ENCODE results near the gene ANKLE1. TPM values are rescaled to one million over a fixed set of nuclear protein-coding genes. Genes with fewer than 3 reads are reported as not detected.

The ANKLE1 gene
- total and polyA plus RNA-seq, 10 of the 15 experiments (the other 5 are each of a cell fraction or from before 2014, with no cell fraction given), result 2.2 to 17.9 (median 10.9) TPM

DNA sequence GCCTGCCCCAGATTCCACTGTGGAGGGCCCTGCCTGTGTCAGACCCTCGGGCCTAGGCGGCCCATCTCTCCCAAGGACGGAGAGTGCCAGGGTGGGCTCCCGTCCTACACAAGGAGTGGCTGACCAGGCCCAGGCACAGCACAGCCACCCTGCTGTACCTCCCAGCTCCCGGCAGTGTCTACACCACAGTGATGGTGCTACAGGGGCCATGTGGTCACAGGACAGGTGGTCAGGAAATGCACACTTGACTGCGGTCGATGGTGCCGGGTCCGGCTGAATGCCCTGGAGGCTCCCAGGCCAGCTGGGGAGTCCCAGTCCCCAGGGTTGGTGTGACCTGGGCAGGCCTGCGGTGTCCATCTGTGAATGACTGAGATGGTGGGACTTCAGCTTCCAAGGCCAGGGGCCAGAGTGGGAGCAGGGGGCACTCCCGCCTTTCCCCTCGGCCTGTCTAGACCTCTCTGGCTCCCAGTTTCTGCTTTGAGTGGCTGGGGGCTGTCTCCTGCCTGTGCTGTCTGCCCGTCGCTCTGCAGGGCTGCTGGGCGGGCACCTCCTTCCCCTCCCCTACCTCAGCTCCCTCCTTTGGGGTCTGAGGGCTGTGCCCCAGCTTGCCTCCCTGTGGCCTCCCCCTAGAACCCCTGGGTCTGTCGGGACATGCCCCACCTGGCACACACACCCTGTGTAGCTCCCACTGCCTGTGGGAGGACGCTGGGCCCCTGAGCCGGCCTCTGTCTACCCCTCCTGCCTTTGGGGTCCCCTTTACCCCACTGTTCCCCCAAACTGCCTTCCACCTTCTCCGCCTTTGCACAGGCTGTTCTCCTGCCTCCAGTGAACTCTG is 40.2 kb downstream of the ANKLE1 start:
- Histone ChIP-seq H3K27me3 (replicated peaks in 1 of 2; ENCODE audit: control insufficient read depth in 2 of 2, insufficient read depth in 2 of 2, low read length in 1 of 2) (no peaks in the 10 kb centered on the region), H3K36me3 (ENCODE audit: control insufficient read depth in 2 of 2, insufficient read depth in 2 of 2, low read length in 1 of 2) (peaks cover 5 to 12% of the 10 kb centered on the region in 2 experiments; a peak in 3 of 4 replicates), H3K27ac (ENCODE audit: control insufficient read depth, insufficient read depth) (no peak overlapping the region), H4K20me1 (ENCODE audit: control insufficient read depth, insufficient read depth) (no peaks in the 10 kb centered on the region), H3K9ac (ENCODE audit: control insufficient read depth, insufficient read depth, low read length) (no peak overlapping the region), H3K4me2 (ENCODE audit: control insufficient read depth, insufficient read depth) (no peak overlapping the region), H2AFZ (ENCODE audit: control insufficient read depth, low read depth, low read length) (no peak overlapping the region), H3K9me3 (replicated peaks; ENCODE audit: control insufficient read depth, insufficient read depth, low read length) (no peaks in the 10 kb centered on the region), H3K79me2 (ENCODE audit: control insufficient read depth, insufficient read depth, low read length) (no peaks in the 10 kb centered on the region), H3K4me1 (ENCODE audit: control insufficient read depth, insufficient read depth, low read length) (no peaks in the 10 kb centered on the region), H3K4me3 (no peak overlapping the region)
- DNase-seq (ENCODE audit: low read depth, low spot score), result no peak
- no TSS peak for BruUV-seq (replicated peaks)
- TF ChIP-seq POLR2A (IDR thresholded peaks at IDR 0.05; ENCODE audit: low read depth, low read length) (peak; percentile 69; the same call in 1 of the 2 replicates), EGR1 (IDR thresholded peaks at IDR 0.05; ENCODE audit: borderline replicate concordance in 1 of 2, low read depth in 2 of 2, low read length in 2 of 2) (no peak), RUNX3 (IDR thresholded peaks at IDR 0.05; ENCODE audit: low read length) (0 out of 2 replicates have a peak, but pooled peaks have one; percentile 9), SRF (IDR thresholded peaks at IDR 0.05; ENCODE audit: low read depth in 2 of 2, low read length in 2 of 2) (no peak), MEF2B (IDR thresholded peaks at IDR 0.05; ENCODE audit: partially characterized antibody, poor library complexity, severe bottlenecking) (no peak), SIN3A (IDR thresholded peaks at IDR 0.05; ENCODE audit: low read depth, low read length) (no peak), NBN (IDR thresholded peaks at IDR 0.05) (no peak), PAX8 (IDR thresholded peaks at IDR 0.05) (no peak), GABPA (IDR thresholded peaks at IDR 0.05; ENCODE audit: low read depth) (no peak), FOS (IDR thresholded peaks at IDR 0.05; ENCODE audit: borderline replicate concordance, extremely low read depth, insufficient read length) (no peak)
- TF ChIP-seq, protein P1, sequence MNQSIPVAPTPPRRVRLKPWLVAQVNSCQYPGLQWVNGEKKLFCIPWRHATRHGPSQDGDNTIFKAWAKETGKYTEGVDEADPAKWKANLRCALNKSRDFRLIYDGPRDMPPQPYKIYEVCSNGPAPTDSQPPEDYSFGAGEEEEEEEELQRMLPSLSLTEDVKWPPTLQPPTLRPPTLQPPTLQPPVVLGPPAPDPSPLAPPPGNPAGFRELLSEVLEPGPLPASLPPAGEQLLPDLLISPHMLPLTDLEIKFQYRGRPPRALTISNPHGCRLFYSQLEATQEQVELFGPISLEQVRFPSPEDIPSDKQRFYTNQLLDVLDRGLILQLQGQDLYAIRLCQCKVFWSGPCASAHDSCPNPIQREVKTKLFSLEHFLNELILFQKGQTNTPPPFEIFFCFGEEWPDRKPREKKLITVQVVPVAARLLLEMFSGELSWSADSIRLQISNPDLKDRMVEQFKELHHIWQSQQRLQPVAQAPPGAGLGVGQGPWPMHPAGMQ (IDR thresholded peaks at IDR 0.05; ENCODE audit: borderline replicate concordance), result no peak
- TF ChIP-seq, protein P2, sequence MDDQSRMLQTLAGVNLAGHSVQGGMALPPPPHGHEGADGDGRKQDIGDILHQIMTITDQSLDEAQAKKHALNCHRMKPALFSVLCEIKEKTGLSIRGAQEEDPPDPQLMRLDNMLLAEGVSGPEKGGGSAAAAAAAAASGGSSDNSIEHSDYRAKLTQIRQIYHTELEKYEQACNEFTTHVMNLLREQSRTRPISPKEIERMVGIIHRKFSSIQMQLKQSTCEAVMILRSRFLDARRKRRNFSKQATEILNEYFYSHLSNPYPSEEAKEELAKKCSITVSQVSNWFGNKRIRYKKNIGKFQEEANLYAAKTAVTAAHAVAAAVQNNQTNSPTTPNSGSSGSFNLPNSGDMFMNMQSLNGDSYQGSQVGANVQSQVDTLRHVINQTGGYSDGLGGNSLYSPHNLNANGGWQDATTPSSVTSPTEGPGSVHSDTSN (IDR thresholded peaks at IDR 0.05; ENCODE audit: insufficient replicate concordance, low read depth, low read length), result no peak
- TF ChIP-seq, protein P3, sequence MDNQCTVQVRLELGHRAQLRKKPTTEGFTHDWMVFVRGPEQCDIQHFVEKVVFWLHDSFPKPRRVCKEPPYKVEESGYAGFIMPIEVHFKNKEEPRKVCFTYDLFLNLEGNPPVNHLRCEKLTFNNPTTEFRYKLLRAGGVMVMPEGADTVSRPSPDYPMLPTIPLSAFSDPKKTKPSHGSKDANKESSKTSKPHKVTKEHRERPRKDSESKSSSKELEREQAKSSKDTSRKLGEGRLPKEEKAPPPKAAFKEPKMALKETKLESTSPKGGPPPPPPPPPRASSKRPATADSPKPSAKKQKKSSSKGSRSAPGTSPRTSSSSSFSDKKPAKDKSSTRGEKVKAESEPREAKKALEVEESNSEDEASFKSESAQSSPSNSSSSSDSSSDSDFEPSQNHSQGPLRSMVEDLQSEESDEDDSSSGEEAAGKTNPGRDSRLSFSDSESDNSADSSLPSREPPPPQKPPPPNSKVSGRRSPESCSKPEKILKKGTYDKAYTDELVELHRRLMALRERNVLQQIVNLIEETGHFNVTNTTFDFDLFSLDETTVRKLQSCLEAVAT (IDR thresholded peaks at IDR 0.05), result no peak
- TF ChIP-seq, protein P4, sequence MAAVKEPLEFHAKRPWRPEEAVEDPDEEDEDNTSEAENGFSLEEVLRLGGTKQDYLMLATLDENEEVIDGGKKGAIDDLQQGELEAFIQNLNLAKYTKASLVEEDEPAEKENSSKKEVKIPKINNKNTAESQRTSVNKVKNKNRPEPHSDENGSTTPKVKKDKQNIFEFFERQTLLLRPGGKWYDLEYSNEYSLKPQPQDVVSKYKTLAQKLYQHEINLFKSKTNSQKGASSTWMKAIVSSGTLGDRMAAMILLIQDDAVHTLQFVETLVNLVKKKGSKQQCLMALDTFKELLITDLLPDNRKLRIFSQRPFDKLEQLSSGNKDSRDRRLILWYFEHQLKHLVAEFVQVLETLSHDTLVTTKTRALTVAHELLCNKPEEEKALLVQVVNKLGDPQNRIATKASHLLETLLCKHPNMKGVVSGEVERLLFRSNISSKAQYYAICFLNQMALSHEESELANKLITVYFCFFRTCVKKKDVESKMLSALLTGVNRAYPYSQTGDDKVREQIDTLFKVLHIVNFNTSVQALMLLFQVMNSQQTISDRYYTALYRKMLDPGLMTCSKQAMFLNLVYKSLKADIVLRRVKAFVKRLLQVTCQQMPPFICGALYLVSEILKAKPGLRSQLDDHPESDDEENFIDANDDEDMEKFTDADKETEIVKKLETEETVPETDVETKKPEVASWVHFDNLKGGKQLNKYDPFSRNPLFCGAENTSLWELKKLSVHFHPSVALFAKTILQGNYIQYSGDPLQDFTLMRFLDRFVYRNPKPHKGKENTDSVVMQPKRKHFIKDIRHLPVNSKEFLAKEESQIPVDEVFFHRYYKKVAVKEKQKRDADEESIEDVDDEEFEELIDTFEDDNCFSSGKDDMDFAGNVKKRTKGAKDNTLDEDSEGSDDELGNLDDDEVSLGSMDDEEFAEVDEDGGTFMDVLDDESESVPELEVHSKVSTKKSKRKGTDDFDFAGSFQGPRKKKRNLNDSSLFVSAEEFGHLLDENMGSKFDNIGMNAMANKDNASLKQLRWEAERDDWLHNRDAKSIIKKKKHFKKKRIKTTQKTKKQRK (IDR thresholded peaks at IDR 0.05; ENCODE audit: low read depth, low read length), result no peak
- ChIA-PET CTCF (no interaction called here), RAD21 (ENCODE audit: unreplicated experiment) (no interaction called here), POLR2A (interaction anchor here (0.6 to 1.4 kb wide), 2 partner anchors 13 to 57 kb away, joined by 4 to 5 read pairs; partner anchors contain the start of gene DDA1), SMC1A (ENCODE audit: uncharacterized antibody, unreplicated experiment) (no interaction called here)
- FAIRE-seq, result no peak
- in situ Hi-C loops (cut with MboI) (no loop called here), intact Hi-C loops (cut with micrococcal nuclease; ENCODE audit: unreplicated experiment) (no loop called here)
- ATAC-seq, result no peak
- WGBS (ENCODE audit: insufficient coverage, insufficient replicate concordance, low lambda C conversion rate, missing lambda C conversion rate), result 64% methylated on average over 18 of the region's 19 CpGs

All from GM12878 (cell line).